Esophagus muscularis mucosa (tissue), 4 donors: ENCODE results near the gene SEMA3G. TPM values are rescaled to one million over a fixed set of nuclear protein-coding genes. Genes with fewer than 3 reads are reported as not detected.

Source experiments
- DNase-seq: peaks from one replicate; pipeline ENCODE4 v3.0.0-alpha.2; 2017; ENCODE audit errors: extremely low spot score
- H3K27ac ChIP-seq, 4 donors: fragments of 200-600 bp; sonication (generic); replicated peaks in 1 of 4; 1 replicate in 3 of 4; 2 replicates in 1 of 4; pipeline ENCODE4 v1.5.1; 2016 to 2019; ENCODE audit warnings: mild to moderate bottlenecking in 1 of 4
- H3K27me3 ChIP-seq, 4 donors: fragments of 200-600 bp; sonication (generic); one replicate each; pipeline versions ENCODE4 v1.5.1 to v1.6.0; 2016 to 2019
- H3K36me3 ChIP-seq, 4 donors: fragments of 200-600 bp; sonication (generic); one replicate each; pipeline ENCODE4 v1.5.1; 2016 to 2019
- H3K4me1 ChIP-seq, 4 donors: fragments of 200-600 bp; sonication (generic); one replicate each; pipeline ENCODE4 v1.5.1; 2016 to 2019
- H3K4me3 ChIP-seq, 4 donors: fragments of 200-600 bp; sonication (generic); 1 replicate in 2 of 4; 2 replicates in 2 of 4; pipeline ENCODE4 v1.5.1; 2016 to 2019; ENCODE audit warnings: mild to moderate bottlenecking in 4 of 4, moderate library complexity in 1 of 4
- H3K9me3 ChIP-seq, 4 donors: fragments of 200-600 bp; sonication (generic); 1 replicate in 3 of 4; 2 replicates in 1 of 4; pipeline ENCODE4 v1.5.1; 2016 to 2019
- CTCF ChIP-seq, 3 experiments: fragments of 200-600 bp in 2 of 3; fragments of 450-650 bp in 1 of 3; sonication (generic) in 2 of 3; IDR thresholded peaks; one replicate each; pipeline ENCODE4 v1.5.1; 2017 to 2019; ENCODE audit warnings: antibody characterized with exemption in 3 of 3, mild to moderate bottlenecking in 2 of 3, moderate library complexity in 1 of 3
- EP300 ChIP-seq: sonication (generic); formaldehyde crosslinking; IDR thresholded peaks from one replicate; pipeline ENCODE4 v1.6.1; 2017; ENCODE audit warnings: antibody characterized with exemption
- POLR2A ChIP-seq: fragments of 450-650 bp; IDR thresholded peaks from one replicate; pipeline ENCODE4 v1.6.1; 2017; ENCODE audit warnings: antibody characterized with exemption, moderate library complexity, mild to moderate bottlenecking, low read depth
- POLR2AphosphoS5 ChIP-seq, 2 donors: sonication (generic); formaldehyde crosslinking; IDR thresholded peaks; one replicate each; pipeline ENCODE4 v1.6.1; 2017; ENCODE audit warnings: antibody characterized with exemption in 2 of 2
- WGBS: methylation state at CpG from one replicate; pipeline ENCODE4 v1.1.5; 2018; 5-methylcytosine and 5-hydroxymethylcytosine counted together
- intact Hi-C: fragments of 100-400 bp; cut with DNase I; formaldehyde crosslinking; loops from one replicate; pipeline ENCODE4 v1.15.1; 2023
- total RNA-seq, 4 donors: library from RNA; depleted of rRNA; stranded (reverse); fragments of >200 nt; gene quantifications; one replicate each; pipeline versions ENCODE4 v1.1.0 to v1.2.1, GENCODE V29; 2016

SEMA3G gene
- total RNA-seq, 4 donors from 2014 or later: 7.1 to 39.2 (median 22.2) TPM

GRCh38 chr3:52406231-52406661 is 38.7 kb downstream of the SEMA3G start:
- H3K36me3 ChIP-seq: peaks cover 43 to 73% (median 71%) of the 10 kb centered on the region in 4 donors
- H3K4me3 ChIP-seq: no peak overlapping the region
- WGBS: 96% methylated on average over 4 of the region's 11 CpGs
- H3K27ac ChIP-seq: no peak overlapping the region
- H3K27me3 ChIP-seq: no peaks in the 10 kb centered on the region
- H3K9me3 ChIP-seq: no peaks in the 10 kb centered on the region
- peaks cover 17 to 43% (median 31%) of the 10 kb centered on the region in 4 donors for H3K4me1 ChIP-seq
- TF ChIP-seq EP300: no peak
- no peak for TF ChIP-seq POLR2AphosphoS5 (IDR thresholded peaks at IDR 0.05)
- TF ChIP-seq CTCF (IDR thresholded peaks at IDR 0.05): no peak
- no peak for TF ChIP-seq POLR2A
- no peak for DNase-seq
- intact Hi-C loops: no loop called here

GRCh38 chr3:52405601-52406110 is 39.2 kb downstream of the SEMA3G start:
- Histone ChIP-seq H3K9me3 (no peaks in the 10 kb centered on the region), H3K27ac (no peak overlapping the region), H3K4me3 (no peak overlapping the region), H3K27me3 (no peaks in the 10 kb centered on the region), H3K36me3 (peaks cover 43 to 79% (median 77%) of the 10 kb centered on the region in 4 donors), H3K4me1 (peaks cover 14 to 40% (median 29%) of the 10 kb centered on the region in 4 donors)
- intact Hi-C loops: no loop called here
- TF ChIP-seq POLR2AphosphoS5 (IDR thresholded peaks at IDR 0.05): no peak
- no peak for TF ChIP-seq EP300
- no peak for TF ChIP-seq POLR2A
- no peak for TF ChIP-seq CTCF (IDR thresholded peaks at IDR 0.05)
- WGBS: 98% methylated on average over 3 of the region's 4 CpGs
- DNase-seq: no peak

GRCh38 chr3:52405066-52405465 is 39.8 kb downstream of the SEMA3G start:
- WGBS: 92% methylated on average over 5 of the region's 6 CpGs
- TF ChIP-seq EP300: no peak
- no peak for TF ChIP-seq POLR2AphosphoS5 (IDR thresholded peaks at IDR 0.05)
- TF ChIP-seq CTCF (IDR thresholded peaks at IDR 0.05): no peak
- TF ChIP-seq POLR2A: no peak
- Histone ChIP-seq H3K4me3 (no peak overlapping the region), H3K27ac (no peak overlapping the region), H3K4me1 (peaks cover 14 to 40% (median 29%) of the 10 kb centered on the region in 4 donors), H3K36me3 (peaks cover 43 to 85% (median 83%) of the 10 kb centered on the region in 4 donors), H3K27me3 (no peaks in the 10 kb centered on the region), H3K9me3 (no peaks in the 10 kb centered on the region)
- no peak for DNase-seq
- intact Hi-C loops: no loop called here

DNA sequence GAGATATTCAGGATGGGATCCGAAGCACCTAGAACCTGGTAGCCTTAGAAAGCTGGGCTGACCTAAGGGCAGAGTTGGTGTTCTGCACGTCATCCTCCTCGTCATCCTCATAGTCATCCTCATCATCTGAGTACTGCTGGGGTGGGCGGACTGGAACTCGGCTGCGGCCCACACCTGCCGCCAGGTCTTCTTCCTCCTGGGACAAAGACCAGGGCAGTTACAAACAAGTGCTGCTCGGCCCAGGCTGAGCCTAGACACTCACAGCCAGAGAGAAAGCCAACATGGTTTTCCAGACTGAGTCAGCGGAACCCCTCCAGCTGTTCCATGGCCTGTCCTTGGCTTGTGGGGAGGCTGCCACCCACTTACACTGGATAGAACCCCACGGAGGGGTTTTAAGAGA is 40.5 kb downstream of the SEMA3G start:
- Histone ChIP-seq H3K9me3 (no peaks in the 10 kb centered on the region), H3K4me3 (no peak overlapping the region), H3K36me3 (peaks cover 43 to 91% (median 86%) of the 10 kb centered on the region in 4 donors), H3K27me3 (no peaks in the 10 kb centered on the region), H3K27ac (no peak overlapping the region), H3K4me1 (peaks cover 14 to 38% (median 27%) of the 10 kb centered on the region in 4 donors)
- WGBS: 87% methylated on average over 10 of the region's 10 CpGs
- no peak for DNase-seq
- TF ChIP-seq POLR2AphosphoS5 (IDR thresholded peaks at IDR 0.05) (no peak), POLR2A (no peak), EP300 (no peak), CTCF (IDR thresholded peaks at IDR 0.05) (no peak)
- intact Hi-C loops: no loop called here

DNA sequence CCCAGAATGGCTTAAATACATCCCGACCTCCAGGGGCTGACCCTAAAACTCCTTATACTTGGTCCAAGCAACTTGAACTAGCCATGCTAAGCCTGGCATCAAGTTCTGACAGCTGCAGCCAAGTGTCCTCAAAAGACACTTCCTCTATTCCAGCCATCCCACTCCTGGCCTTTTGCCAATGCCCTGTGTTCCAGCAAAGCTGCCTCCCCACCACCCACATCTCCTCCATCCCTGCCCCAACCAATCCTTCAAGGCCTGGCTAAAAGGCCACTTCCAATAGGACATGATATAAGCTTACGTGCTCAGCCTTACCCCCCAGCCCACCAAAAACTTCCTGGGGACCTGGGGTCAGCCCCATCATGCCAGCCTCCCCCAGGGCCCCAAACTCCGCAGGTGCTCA is 40.9 kb downstream of the SEMA3G start:
- no peak for DNase-seq

More for the DNA sequence above, 40.9 kb downstream of the SEMA3G start:
- Histone ChIP-seq H3K9me3 (no peaks in the 10 kb centered on the region), H3K36me3 (peaks cover 43 to 94% (median 86%) of the 10 kb centered on the region in 4 donors), H3K27me3 (no peaks in the 10 kb centered on the region), H3K4me1 (peaks cover 9 to 33% (median 23%) of the 10 kb centered on the region in 4 donors), H3K27ac (no peak overlapping the region), H3K4me3 (no peak overlapping the region)
- 82% methylated on average over 3 of the region's 3 CpGs for WGBS
- intact Hi-C loops: no loop called here
- no peak for TF ChIP-seq CTCF (IDR thresholded peaks at IDR 0.05)
- no peak for TF ChIP-seq POLR2AphosphoS5 (IDR thresholded peaks at IDR 0.05)
- no peak for TF ChIP-seq POLR2A
- TF ChIP-seq EP300: no peak
